GM12864 (cell line): ENCODE results near the gene APPL2.

ENCODE experiments used
- DNase-seq: peaks from one replicate; pipeline ENCODE4 v3.0.0-alpha.2; 2011; ENCODE audit warnings: low read depth
- H3K4me3 ChIP-seq: 2 replicates; pipeline ENCODE4 v1.5.1; 2011; ENCODE audit warnings: mild to moderate bottlenecking, low read depth, low read length, control low read depth
- CTCF ChIP-seq: IDR thresholded peaks from 2 replicates; pipeline ENCODE4 v1.5.1; 2011; ENCODE audit warnings: low read depth, mild to moderate bottlenecking, moderate library complexity, low read length, control low read depth, inconsistent platforms; ENCODE audit errors: missing control alignments

The APPL2 gene

GRCh38 chr12:105168006-105168405 lies 68.0 kb downstream of the APPL2 start:
- no peak for DNase-seq
- no peak for TF ChIP-seq CTCF
- H3K4me3 ChIP-seq = no peak overlapping the region

GRCh38 chr12:105167346-105167745 lies 68.6 kb downstream of the APPL2 start:
- no peak for DNase-seq
- no peak overlapping the region for H3K4me3 ChIP-seq
- TF ChIP-seq CTCF = no peak

- no peak overlapping the region for H3K4me3 ChIP-seq
- DNase-seq = no peak
- no peak for TF ChIP-seq CTCF
Observed at GRCh38 chr12:105166736-105167135, 69.2 kb downstream of the APPL2 start.

GRCh38 chr12:105164068-105164467 lies 71.9 kb downstream of the APPL2 start:
- DNase-seq = no peak
- no peak overlapping the region for H3K4me3 ChIP-seq
- TF ChIP-seq CTCF = no peak

- no peak for DNase-seq
- H3K4me3 ChIP-seq = no peak overlapping the region
- TF ChIP-seq CTCF = no peak
Observed at GRCh38 chr12:105162174-105162573, 73.8 kb downstream of the APPL2 start.

- no peak overlapping the region for H3K4me3 ChIP-seq
- DNase-seq = no peak
- TF ChIP-seq CTCF = no peak
Observed at GRCh38 chr12:105158876-105159275, 77.1 kb downstream of the APPL2 start.

- no peak for DNase-seq
- no peak overlapping the region for H3K4me3 ChIP-seq
- TF ChIP-seq CTCF = no peak
Observed at GRCh38 chr12:105157606-105158005, 78.4 kb downstream of the APPL2 start.
